ENCODE results near the gene TBX10. TPM values are rescaled to one million over a fixed set of nuclear protein-coding genes. Genes with fewer than 3 reads are reported as not detected.

TBX10 gene
- total RNA-seq, 4 donors from 2014 or later, result not detected

- TF ChIP-seq POLR2A (IDR thresholded peaks at IDR 0.05) (no peak), CTCF (IDR thresholded peaks at IDR 0.05 in 4 of 5, conservative IDR thresholded peaks at IDR 0.05 in 1 of 5) (no peak)
- peaks cover 0 to 2% (median 2%) of the 10 kb centered on the region in 3 donors for H3K27me3 ChIP-seq
- ATAC-seq (no peak), DNase-seq (no peak)
- intact Hi-C loops (cut with DNase I; ENCODE audit: low total_unique reads) (loop anchor here (10.0 kb wide), 1 partner anchor 59 kb away; no protein-coding TSS in a partner anchor), in situ Hi-C loops (cut with MboI; ENCODE audit: low sequenced_read_pairs in 4 of 4) (no loop called here)
- no peaks in the 10 kb centered on the region for H3K36me3 ChIP-seq
- no peak overlapping the region for H3K4me3 ChIP-seq
- no peaks in the 10 kb centered on the region for H3K4me1 ChIP-seq
- H3K9me3 ChIP-seq, result no peaks in the 10 kb centered on the region
- H3K27ac ChIP-seq, result no peak overlapping the region
Observed at GRCh38 chr11:67645521-67646461, 6.2 kb upstream of the TBX10 start.

- Histone ChIP-seq H3K9me3 (no peaks in the 10 kb centered on the region), H3K4me3 (no peak overlapping the region), H3K27me3 (peaks cover 8 to 10% (median 9%) of the 10 kb centered on the region in 3 donors), H3K4me1 (no peaks in the 10 kb centered on the region), H3K27ac (no peak overlapping the region), H3K36me3 (no peaks in the 10 kb centered on the region)
- no peak for TF ChIP-seq POLR2A (IDR thresholded peaks at IDR 0.05)
- TF ChIP-seq CTCF (IDR thresholded peaks at IDR 0.05 in 4 of 5, conservative IDR thresholded peaks at IDR 0.05 in 1 of 5), result no peak
- in situ Hi-C loops (cut with MboI; ENCODE audit: low sequenced_read_pairs in 4 of 4), result no loop called here
- no peak for ATAC-seq
- DNase-seq, result no peak
- intact Hi-C loops (cut with DNase I; ENCODE audit: low total_unique reads), result loop anchor here (10.0 kb wide), 1 partner anchor 60 kb away; no protein-coding TSS in a partner anchor
Observed at GRCh38 chr11:67644472-67645418, 5.2 kb upstream of the TBX10 start.

GRCh38 chr11:67644042-67644441, 4.5 kb upstream of the TBX10 start:
- Histone ChIP-seq H3K27ac (no peak overlapping the region), H3K27me3 (peaks cover 8 to 15% (median 11%) of the 10 kb centered on the region in 3 donors), H3K4me3 (no peak overlapping the region), H3K36me3 (no peaks in the 10 kb centered on the region), H3K9me3 (no peaks in the 10 kb centered on the region), H3K4me1 (no peaks in the 10 kb centered on the region)
- ATAC-seq (no peak), DNase-seq (no peak)
- TF ChIP-seq POLR2A (IDR thresholded peaks at IDR 0.05), result no peak
- no peak for TF ChIP-seq CTCF (IDR thresholded peaks at IDR 0.05 in 4 of 5, conservative IDR thresholded peaks at IDR 0.05 in 1 of 5)
- intact Hi-C loops (cut with DNase I; ENCODE audit: low total_unique reads) (loop anchor here (10.0 kb wide), 1 partner anchor 61 kb away; no protein-coding TSS in a partner anchor), in situ Hi-C loops (cut with MboI; ENCODE audit: low sequenced_read_pairs in 4 of 4) (no loop called here)

GRCh38 chr11:67642173-67643120, 2.9 kb upstream of the TBX10 start:
- no peaks in the 10 kb centered on the region for H3K36me3 ChIP-seq
- DNase-seq, result no peak
- ATAC-seq, result no peak
- peaks cover 6 to 15% (median 11%) of the 10 kb centered on the region in 3 donors for H3K27me3 ChIP-seq
- intact Hi-C loops (cut with DNase I; ENCODE audit: low total_unique reads), result loop anchor here (10.0 kb wide), 1 partner anchor 62 kb away; no protein-coding TSS in a partner anchor
- no peak overlapping the region for H3K27ac ChIP-seq
- in situ Hi-C loops (cut with MboI; ENCODE audit: low sequenced_read_pairs in 4 of 4), result no loop called here
- no peaks in the 10 kb centered on the region for H3K4me1 ChIP-seq
- TF ChIP-seq CTCF (IDR thresholded peaks at IDR 0.05 in 4 of 5, conservative IDR thresholded peaks at IDR 0.05 in 1 of 5) (no peak), POLR2A (IDR thresholded peaks at IDR 0.05) (no peak)
- no peaks in the 10 kb centered on the region for H3K9me3 ChIP-seq
- no peak overlapping the region for H3K4me3 ChIP-seq

All from gastrocnemius medialis (tissue), 4 donors.